SK-N-MC (cell line): ENCODE results near the gene OR6V1.
"Not testable (repeated sequence)": the region's sequence is repeated elsewhere in the genome, so short reads cannot be mapped to it uniquely, and the experiment has no call there.

Experiments
- DNase-seq: peaks from one replicate; pipeline ENCODE4 v3.0.0-alpha.2; 2011; ENCODE audit warnings: low read depth, low spot score
- H3K27ac ChIP-seq: fragments of 200-600 bp; sonication (generic); 2 replicates; pipeline ENCODE4 v1.5.1; 2016; ENCODE audit warnings: mixed run types
- H3K36me3 ChIP-seq: fragments of 200-600 bp; sonication (generic); 2 replicates; pipeline ENCODE4 v1.6.1; 2017; ENCODE audit warnings: antibody characterized with exemption, low read length, mixed read lengths; ENCODE audit not compliant: insufficient read depth
- H3K4me3 ChIP-seq: fragments of 200-600 bp; sonication (generic); 2 replicates; pipeline ENCODE4 v1.5.1; 2016
- H3K9ac ChIP-seq: fragments of 200-600 bp; sonication (generic); 2 replicates; pipeline ENCODE4 v1.8.0; 2017; ENCODE audit warnings: mixed run types, mixed read lengths; ENCODE audit not compliant: insufficient read length
- H3K9me3 ChIP-seq: fragments of 200-600 bp; sonication (generic); 2 replicates; pipeline ENCODE4 v1.6.1; 2017; ENCODE audit warnings: low read depth, mild to moderate bottlenecking, antibody characterized with exemption, low read length, moderate library complexity, mixed read lengths
- EZH2 ChIP-seq: fragments of 200-600 bp; sonication (generic); IDR thresholded peaks from one replicate; pipeline ENCODE4 v1.6.1; 2017; ENCODE audit warnings: antibody characterized with exemption
- FOXP2 ChIP-seq: optimal IDR thresholded peaks from 2 replicates; pipeline ENCODE3; 2011; ENCODE audit warnings: mild to moderate bottlenecking, moderate library complexity; ENCODE audit not compliant: insufficient read depth; ENCODE audit errors: extremely low read length, control extremely low read depth
- POLR2AphosphoS5 ChIP-seq: IDR thresholded peaks from 2 replicates; pipeline ENCODE4 v1.6.1; 2012; ENCODE audit warnings: mild to moderate bottlenecking, low read depth, low read length, borderline replicate concordance

OR6V1 gene

GRCh38 chr7:143096146-143096545 lies 44.0 kb downstream of the OR6V1 start:
- Histone ChIP-seq H3K36me3 (no peaks in the 10 kb centered on the region), H3K4me3 (no peak overlapping the region), H3K27ac (no peak overlapping the region), H3K9me3 (no peaks in the 10 kb centered on the region), H3K9ac (no peak overlapping the region)
- TF ChIP-seq FOXP2: no peak
- no peak for TF ChIP-seq POLR2AphosphoS5
- TF ChIP-seq EZH2: no peak
- DNase-seq: no peak

DNA sequence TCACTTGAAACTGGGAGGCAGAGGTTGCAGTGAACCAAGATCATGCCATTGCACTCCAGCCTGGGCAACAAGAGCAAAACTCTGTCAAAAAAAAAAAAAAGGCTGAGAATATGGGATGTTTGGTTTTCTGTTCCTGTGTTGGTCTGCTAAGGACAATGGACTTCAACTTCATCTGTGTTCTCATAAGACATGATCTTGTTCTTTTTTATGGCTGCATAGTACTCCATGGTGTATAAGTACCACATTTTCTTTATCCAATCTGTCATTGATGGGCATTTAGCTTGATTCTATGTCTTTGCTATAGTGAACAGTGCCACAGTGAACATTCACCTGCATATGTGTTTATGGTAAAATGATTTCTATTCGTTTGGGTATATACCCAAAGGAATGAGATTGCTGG lies 47.4 kb downstream of the OR6V1 start:
- not testable (repeated sequence) for H3K4me3 ChIP-seq, H3K9me3 ChIP-seq, H3K36me3 ChIP-seq, H3K9ac ChIP-seq, H3K27ac ChIP-seq, DNase-seq
